Astrocyte (in vitro differentiated cells and primary cell): ENCODE results near the gene MPV17L2. TPM values are rescaled to one million over a fixed set of nuclear protein-coding genes. Genes with fewer than 3 reads are reported as not detected.
A peak's percentile ranks its signal among the peaks of the same experiment; 100 is the strongest.

Experiments
- DNase-seq: peaks from one replicate; pipeline ENCODE4 v3.0.0-alpha.2; 2010; ENCODE audit warnings: low read depth
- FAIRE-seq: peaks from 2 replicates; lab custom pipeline; 2011; peaks lifted over from hg19 to GRCh38; lab: Jason Lieb, UNC
- H2AFZ ChIP-seq: 2 replicates; pipeline ENCODE4 v1.6.0; 2012; ENCODE audit warnings: low read depth, low read length, inconsistent platforms
- H3K27ac ChIP-seq: 2 replicates; pipeline ENCODE4 v1.5.1; 2011; ENCODE audit warnings: low read depth, low read length, inconsistent platforms
- H3K27me3 ChIP-seq: 2 replicates; pipeline ENCODE4 v1.6.0; 2011; ENCODE audit warnings: low read length, inconsistent platforms; ENCODE audit not compliant: insufficient read depth
- H3K36me3 ChIP-seq: 2 replicates; pipeline ENCODE4 v1.5.1; 2011; ENCODE audit warnings: low read length, inconsistent platforms; ENCODE audit not compliant: insufficient read depth
- H3K4me1 ChIP-seq: 2 replicates; pipeline ENCODE4 v1.5.1; 2011; ENCODE audit warnings: low read length, inconsistent platforms; ENCODE audit not compliant: insufficient read depth
- H3K4me2 ChIP-seq: 2 replicates; pipeline ENCODE4 v1.6.0; 2012; ENCODE audit warnings: low read length, inconsistent platforms
- H3K4me3 ChIP-seq: 2 replicates; pipeline ENCODE4 v1.5.1; 2011; ENCODE audit warnings: low read depth, mild to moderate bottlenecking, low read length, inconsistent platforms; ENCODE audit not compliant: insufficient read depth
- H3K79me2 ChIP-seq: 2 replicates; pipeline ENCODE4 v1.6.0; 2012; ENCODE audit warnings: mild to moderate bottlenecking, low read length, inconsistent platforms; ENCODE audit not compliant: insufficient read depth
- H3K9ac ChIP-seq: 2 replicates; pipeline ENCODE4 v1.6.0; 2012; ENCODE audit warnings: mild to moderate bottlenecking, low read length, inconsistent platforms
- H3K9me3 ChIP-seq: 2 replicates; pipeline ENCODE4 v1.5.1; 2012; ENCODE audit warnings: low read depth, mild to moderate bottlenecking, low read length, inconsistent platforms; ENCODE audit not compliant: insufficient read depth
- H4K20me1 ChIP-seq: 2 replicates; pipeline ENCODE4 v1.6.0; 2012; ENCODE audit warnings: low read length, inconsistent platforms; ENCODE audit not compliant: insufficient read depth
- H3K27ac Mint-ChIP-seq: one replicate; pipeline ENCODE4 v1.8.0; 2021; ENCODE audit warnings: mild to moderate bottlenecking, mixed read lengths; ENCODE audit not compliant: unreplicated experiment
- H3K27me3 Mint-ChIP-seq: one replicate; pipeline ENCODE4 v1.8.0; 2021; ENCODE audit warnings: low read depth, mixed read lengths; ENCODE audit not compliant: unreplicated experiment
- H3K36me3 Mint-ChIP-seq: one replicate; pipeline ENCODE4 v1.8.0; 2021; ENCODE audit warnings: low read depth, mixed read lengths; ENCODE audit not compliant: unreplicated experiment
- H3K4me1 Mint-ChIP-seq: one replicate; pipeline ENCODE4 v1.8.0; 2021; ENCODE audit warnings: low read depth, mixed read lengths; ENCODE audit not compliant: unreplicated experiment
- H3K4me3 Mint-ChIP-seq: one replicate; pipeline ENCODE4 v1.8.0; 2021; ENCODE audit warnings: mild to moderate bottlenecking, moderate library complexity, mixed read lengths; ENCODE audit not compliant: unreplicated experiment
- H3K9me3 Mint-ChIP-seq: one replicate; pipeline ENCODE4 v1.8.0; 2021; ENCODE audit warnings: mild to moderate bottlenecking, mixed read lengths; ENCODE audit not compliant: unreplicated experiment
- CTCF ChIP-seq: IDR thresholded peaks from 2 replicates; pipeline ENCODE4 v1.5.1; 2011; ENCODE audit warnings: low read depth, mild to moderate bottlenecking, inconsistent platforms, low read length, moderate library complexity; ENCODE audit not compliant: insufficient read depth
- EZH2 ChIP-seq: IDR thresholded peaks from 2 replicates; pipeline ENCODE4 v1.6.1; 2012; ENCODE audit warnings: mild to moderate bottlenecking, low read length, inconsistent platforms; ENCODE audit not compliant: insufficient read depth
- total RNA-seq: library from RNA; stranded (reverse); gene quantifications from 2 replicates; pipeline ENCODE4 v1.2.1, GENCODE V29; 2021

The MPV17L2 gene
- total RNA-seq, 1 donor from 2014 or later, result 21.8 TPM

GRCh38 chr19:18193388-18194180 lies 566 bp downstream of the MPV17L2 start:
- peaks cover 9% of the 10 kb centered on the region for H3K4me1 ChIP-seq
- FAIRE-seq (no peak), DNase-seq (no peak)
- H3K4me3 ChIP-seq, result peak overlapping the region; percentile 74
- peak overlapping the region; percentile 95 for H3K4me2 ChIP-seq
- peak overlapping the region; percentile 56 for H3K27ac ChIP-seq
- Mint-ChIP-seq H3K9me3 (no peaks in the 10 kb centered on the region), H3K27ac (peak overlapping the region; percentile 67), H3K4me1 (peaks cover 3% of the 10 kb centered on the region), H3K4me3 (peak overlapping the region; percentile 89), H3K27me3 (no peaks in the 10 kb centered on the region), H3K36me3 (peaks cover 5% of the 10 kb centered on the region)
- peaks cover 7% of the 10 kb centered on the region for H3K79me2 ChIP-seq
- no peaks in the 10 kb centered on the region for H3K9me3 ChIP-seq
- H3K9ac ChIP-seq, result peak overlapping the region; percentile 84
- H3K36me3 ChIP-seq, result no peaks in the 10 kb centered on the region
- peaks cover 6% of the 10 kb centered on the region for H4K20me1 ChIP-seq
- H3K27me3 ChIP-seq, result no peaks in the 10 kb centered on the region
- TF ChIP-seq CTCF (no peak), EZH2 (no peak)
- H2AFZ ChIP-seq, result peak overlapping the region; percentile 64

- H3K79me2 ChIP-seq, result peaks cover 7% of the 10 kb centered on the region
- peak overlapping the region; percentile 64 for H2AFZ ChIP-seq
- peak overlapping the region; percentile 95 for H3K4me2 ChIP-seq
- no peaks in the 10 kb centered on the region for H3K9me3 ChIP-seq
- H4K20me1 ChIP-seq, result peaks cover 6% of the 10 kb centered on the region
- peak overlapping the region; percentile 74 for H3K4me3 ChIP-seq
- H3K9ac ChIP-seq, result peak overlapping the region; percentile 84
- peak overlapping the region; percentile 89 for H3K4me3 Mint-ChIP-seq
- H3K27me3 ChIP-seq, result no peaks in the 10 kb centered on the region
- H3K4me1 Mint-ChIP-seq, result peaks cover 3% of the 10 kb centered on the region
- H3K9me3 Mint-ChIP-seq, result no peaks in the 10 kb centered on the region
- no peak for FAIRE-seq
- H3K27me3 Mint-ChIP-seq, result no peaks in the 10 kb centered on the region
- DNase-seq, result no peak
- H3K27ac ChIP-seq, result no peak overlapping the region
- peaks cover 5% of the 10 kb centered on the region for H3K36me3 Mint-ChIP-seq
- TF ChIP-seq EZH2, result no peak
- no peak for TF ChIP-seq CTCF
- peaks cover 9% of the 10 kb centered on the region for H3K4me1 ChIP-seq
- no peaks in the 10 kb centered on the region for H3K36me3 ChIP-seq
- peak overlapping the region; percentile 41 for H3K27ac Mint-ChIP-seq
These were observed 1.1 kb downstream of the MPV17L2 start for GRCh38 chr19:18194181-18194530.
